ENCODE measurements around the gene CD52. TPM values are rescaled to one million over a fixed set of nuclear protein-coding genes. Genes with fewer than 3 reads are reported as not detected.

Gene CD52
- total and polyA plus RNA-seq, 2 of the 13 experiments (the other 11 are each of a cell fraction or from before 2014, with no cell fraction given), result 0.32 TPM; not detected in 1

- TF ChIP-seq ZNF276 (CRISPR knock-in tag; IDR thresholded peaks at IDR 0.05; ENCODE audit: low read depth) (no peak), ATF4 (CRISPR knock-in tag; IDR thresholded peaks at IDR 0.05) (no peak), RFX3 (CRISPR knock-in tag; IDR thresholded peaks at IDR 0.05) (no peak), ZFP36 (IDR thresholded peaks at IDR 0.05; ENCODE audit: borderline replicate concordance, low read depth, low read length, partially characterized antibody) (peak; percentile 88), CHCHD3 (CRISPR knock-in tag; IDR thresholded peaks at IDR 0.05) (no peak), HDAC2 (CRISPR knock-in tag; IDR thresholded peaks at IDR 0.05) (peak; percentile 84), ZFP36L2 (CRISPR knock-in tag; IDR thresholded peaks at IDR 0.05) (no peak), NKX3-1 (CRISPR knock-in tag; IDR thresholded peaks at IDR 0.05) (no peak), ETV5 (CRISPR knock-in tag; IDR thresholded peaks at IDR 0.05; ENCODE audit: borderline replicate concordance) (0 out of 2 replicates have a peak, but pooled peaks have one; percentile 24), SALL1 (CRISPR knock-in tag; IDR thresholded peaks at IDR 0.05) (peak; percentile 82), ZNF292 (CRISPR knock-in tag; IDR thresholded peaks at IDR 0.05; ENCODE audit: borderline replicate concordance, low read depth) (peak; percentile 68; the same call in 1 of the 2 replicates), IRF2 (CRISPR knock-in tag; IDR thresholded peaks at IDR 0.05) (peak; percentile 70; the same call in 1 of the 2 replicates), ARID5B (CRISPR knock-in tag; IDR thresholded peaks at IDR 0.05) (peak; percentile 73; the same call in 1 of the 2 replicates), ZNF788 (CRISPR knock-in tag; IDR thresholded peaks at IDR 0.05; ENCODE audit: borderline replicate concordance) (no peak), SP140L (CRISPR knock-in tag; IDR thresholded peaks at IDR 0.05; ENCODE audit: borderline replicate concordance) (no peak), ZNF691 (CRISPR knock-in tag; IDR thresholded peaks at IDR 0.05; ENCODE audit: borderline replicate concordance, low read depth) (peak; percentile 70; the same call in 1 of the 2 replicates)
Observed at GRCh38 chr1:26351590-26352337, 34.0 kb downstream of the CD52 start (continued).

All from HepG2 (cell line).